ENCODE data around the gene CNBD2.
"Not testable (repeated sequence)": the region's sequence is repeated elsewhere in the genome, so short reads cannot be mapped to it uniquely, and the experiment has no call there.

DNA sequence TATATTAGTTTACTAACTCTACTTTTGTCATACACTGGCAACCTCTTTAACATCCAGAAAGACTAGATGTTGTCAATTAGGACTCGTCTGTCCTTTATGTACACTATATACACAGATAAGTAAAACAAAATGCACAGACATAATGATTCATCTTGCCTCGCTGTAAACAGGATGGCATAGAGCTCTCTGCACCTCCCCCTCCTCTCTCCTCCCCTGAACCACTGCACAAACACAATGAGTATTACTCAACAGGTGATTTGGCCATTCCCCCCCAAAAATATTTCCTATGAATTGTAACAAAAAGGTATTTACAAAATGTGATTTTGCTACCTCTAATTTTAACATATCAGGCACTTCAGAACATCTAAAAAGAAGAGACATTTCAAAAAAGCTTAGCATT is 81.0 kb downstream of the CNBD2 start:
- TF ChIP-seq CTCF, POLR2A (IDR thresholded peaks at IDR 0.05): not testable (repeated sequence)
